ENCODE data around the gene BMERB1.
"Not testable (repeated sequence)": the region's sequence is repeated elsewhere in the genome, so short reads cannot be mapped to it uniquely, and the experiment has no call there.

The BMERB1 gene

GRCh38 chr16:15553313-15554088, 119.1 kb downstream of the BMERB1 start:
- no peak for DNase-seq (ENCODE audit: low read depth in 1 of 2, low spot score in 1 of 2)
- TF ChIP-seq JUND (IDR thresholded peaks at IDR 0.05; ENCODE audit: low read depth): no peak
- in situ Hi-C loops (cut with HindIII; ENCODE audit: low pct_unique_long_range_greater_than_20kb, low sequenced_read_pairs): no loop called here

GRCh38 chr16:15556130-15556529, 121.7 kb downstream of the BMERB1 start:
- no peak for DNase-seq (ENCODE audit: low read depth in 1 of 2, low spot score in 1 of 2)
- in situ Hi-C loops (cut with HindIII; ENCODE audit: low pct_unique_long_range_greater_than_20kb, low sequenced_read_pairs): no loop called here
- no peak for TF ChIP-seq JUND (IDR thresholded peaks at IDR 0.05; ENCODE audit: low read depth)

GRCh38 chr16:15557258-15557657, 122.9 kb downstream of the BMERB1 start:
- in situ Hi-C loops (cut with HindIII; ENCODE audit: low pct_unique_long_range_greater_than_20kb, low sequenced_read_pairs): no loop called here
- TF ChIP-seq JUND (IDR thresholded peaks at IDR 0.05; ENCODE audit: low read depth): no peak
- no peak for DNase-seq (ENCODE audit: low read depth in 1 of 2, low spot score in 1 of 2)

- no peak for DNase-seq (ENCODE audit: low read depth in 1 of 2, low spot score in 1 of 2)
- in situ Hi-C loops (cut with HindIII; ENCODE audit: low pct_unique_long_range_greater_than_20kb, low sequenced_read_pairs): no loop called here
- no peak for TF ChIP-seq JUND (IDR thresholded peaks at IDR 0.05; ENCODE audit: low read depth)
These were observed 124.8 kb downstream of the BMERB1 start for GRCh38 chr16:15559176-15559575.

GRCh38 chr16:15564604-15565339, 130.4 kb downstream of the BMERB1 start:
- in situ Hi-C loops (cut with HindIII; ENCODE audit: low pct_unique_long_range_greater_than_20kb, low sequenced_read_pairs): no loop called here
- no peak for DNase-seq (ENCODE audit: low read depth in 1 of 2, low spot score in 1 of 2)
- no peak for TF ChIP-seq JUND (IDR thresholded peaks at IDR 0.05; ENCODE audit: low read depth)

- TF ChIP-seq JUND (IDR thresholded peaks at IDR 0.05; ENCODE audit: low read depth): no peak
- in situ Hi-C loops (cut with HindIII; ENCODE audit: low pct_unique_long_range_greater_than_20kb, low sequenced_read_pairs): no loop called here
- DNase-seq (ENCODE audit: low read depth in 1 of 2, low spot score in 1 of 2): no peak
These were observed 131.7 kb downstream of the BMERB1 start for GRCh38 chr16:15566095-15566494.

GRCh38 chr16:15567823-15568222, 133.4 kb downstream of the BMERB1 start:
- DNase-seq (ENCODE audit: low read depth in 1 of 2, low spot score in 1 of 2): no peak
- in situ Hi-C loops (cut with HindIII; ENCODE audit: low pct_unique_long_range_greater_than_20kb, low sequenced_read_pairs): no loop called here
- TF ChIP-seq JUND (IDR thresholded peaks at IDR 0.05; ENCODE audit: low read depth): no peak

GRCh38 chr16:15570666-15571065, 136.3 kb downstream of the BMERB1 start:
- DNase-seq (ENCODE audit: low read depth in 1 of 2, low spot score in 1 of 2); in situ Hi-C loops (cut with HindIII; ENCODE audit: low pct_unique_long_range_greater_than_20kb, low sequenced_read_pairs): not testable (repeated sequence)

- DNase-seq (ENCODE audit: low read depth in 1 of 2, low spot score in 1 of 2): no peak
- no peak for TF ChIP-seq JUND (IDR thresholded peaks at IDR 0.05; ENCODE audit: low read depth)
- in situ Hi-C loops (cut with HindIII; ENCODE audit: low pct_unique_long_range_greater_than_20kb, low sequenced_read_pairs): no loop called here
These were observed 137.2 kb downstream of the BMERB1 start for GRCh38 chr16:15571557-15571956.

GRCh38 chr16:15572329-15573001, 138.1 kb downstream of the BMERB1 start:
- DNase-seq (ENCODE audit: low read depth in 1 of 2, low spot score in 1 of 2): no peak
- in situ Hi-C loops (cut with HindIII; ENCODE audit: low pct_unique_long_range_greater_than_20kb, low sequenced_read_pairs): no loop called here
- no peak for TF ChIP-seq JUND (IDR thresholded peaks at IDR 0.05; ENCODE audit: low read depth)

DNA sequence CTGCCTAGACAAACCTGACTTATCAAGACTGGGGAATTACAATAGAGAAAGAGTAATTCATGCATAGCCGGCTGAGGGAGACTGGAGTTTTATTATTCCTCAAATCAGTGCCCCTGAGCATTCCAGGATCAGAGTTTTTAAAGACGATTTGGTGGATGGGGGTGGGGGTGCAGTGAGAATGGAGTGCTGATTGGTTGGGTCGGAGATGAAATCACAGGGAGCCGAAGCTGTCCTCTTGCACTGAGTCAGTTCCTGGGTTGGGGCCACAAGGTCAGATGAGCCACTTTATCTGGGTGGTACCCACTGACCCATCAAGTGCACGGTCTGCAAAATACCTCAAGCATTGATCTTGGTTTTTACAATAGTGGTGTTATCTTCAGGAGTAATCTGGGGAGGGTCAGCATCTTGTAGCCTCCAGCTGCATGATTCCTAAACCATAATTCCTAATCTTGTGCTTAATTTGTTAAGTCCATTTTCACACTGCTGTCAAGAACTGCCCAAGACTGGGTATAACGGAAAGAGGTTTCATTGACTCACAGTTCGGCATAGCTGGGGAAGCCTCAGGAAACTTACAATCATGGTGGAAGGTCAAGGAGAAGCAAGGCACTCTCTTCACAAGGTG, 139.0 kb downstream of the BMERB1 start:
- no peak for DNase-seq (ENCODE audit: low read depth in 1 of 2, low spot score in 1 of 2)
- in situ Hi-C loops (cut with HindIII; ENCODE audit: low pct_unique_long_range_greater_than_20kb, low sequenced_read_pairs): no loop called here
- no peak for TF ChIP-seq JUND (IDR thresholded peaks at IDR 0.05; ENCODE audit: low read depth)

- DNase-seq (ENCODE audit: low read depth in 1 of 2, low spot score in 1 of 2); in situ Hi-C loops (cut with HindIII; ENCODE audit: low pct_unique_long_range_greater_than_20kb, low sequenced_read_pairs): not testable (repeated sequence)
These were observed 139.7 kb downstream of the BMERB1 start for GRCh38 chr16:15573896-15574613.

Measured in T47D (cell line).